GM18505 (cell line): ENCODE results near the gene CTAGE4.
"Not testable (repeated sequence)": the region's sequence is repeated elsewhere in the genome, so short reads cannot be mapped to it uniquely, and the experiment has no call there.

Experiments
- ATAC-seq: cut with Tn5 transposase; IDR thresholded peaks from one replicate; pipeline ENCODE4 v1.9.1; 2021; ENCODE audit not compliant: unreplicated experiment
- POLR2A ChIP-seq: IDR thresholded peaks from 4 replicates; pipeline ENCODE4 v1.6.1; 2011; ENCODE audit warnings: borderline replicate concordance; ENCODE audit not compliant: insufficient read depth, insufficient read length; ENCODE audit errors: extremely low read depth

Gene CTAGE4

GRCh38 chr7:144183166-144183565, at the start of gene CTAGE4:
TSS of gene CTAGE4 (plus strand) at chr7:144183466. CDS start at chr7:144183504, 38 bp downstream.
- not testable (repeated sequence) for ATAC-seq

- no peak for TF ChIP-seq POLR2A
- no peak for ATAC-seq
These were observed 49.1 kb upstream of the CTAGE4 start for GRCh38 chr7:144134116-144134515.

DNA sequence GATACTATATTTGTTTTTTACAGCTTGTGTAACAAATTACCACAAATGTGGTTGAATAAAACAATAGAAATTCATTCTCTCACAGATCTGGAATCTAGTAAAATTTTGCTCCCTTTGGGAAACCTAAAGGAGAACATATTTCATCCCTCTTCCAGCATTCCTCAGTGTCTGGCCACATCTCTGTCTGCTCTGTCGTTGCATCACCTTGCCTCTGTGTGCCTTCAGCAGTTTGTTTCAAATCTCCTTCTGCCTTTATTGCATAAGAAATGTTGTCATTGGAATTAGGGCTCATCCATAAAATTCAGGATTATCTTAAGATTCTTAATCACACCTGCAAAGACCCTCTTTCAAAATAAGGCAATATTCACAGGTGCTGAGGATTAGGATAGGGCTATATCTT, 45.8 kb upstream of the CTAGE4 start:
- no peak for TF ChIP-seq POLR2A
- no peak for ATAC-seq

DNA sequence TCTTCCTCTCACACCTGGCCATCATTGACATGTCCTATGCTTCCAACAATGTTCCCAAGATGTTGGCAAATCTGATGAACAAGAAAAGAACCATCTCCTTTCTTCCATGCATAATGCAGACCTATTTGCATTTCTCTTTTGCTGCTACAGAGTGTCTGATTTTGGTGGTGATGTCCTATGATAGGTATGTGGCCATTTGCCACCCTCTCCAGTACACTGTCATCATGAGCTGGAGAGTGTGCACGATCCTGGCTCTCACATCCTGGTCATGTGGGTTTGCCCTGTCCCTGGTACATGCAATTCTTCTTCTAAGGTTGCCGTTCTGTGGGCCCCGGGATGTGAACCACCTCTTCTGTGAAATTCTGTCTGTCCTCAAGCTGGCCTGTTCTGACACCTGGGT, 41.1 kb upstream of the CTAGE4 start:
- no peak for TF ChIP-seq POLR2A
- no peak for ATAC-seq

GRCh38 chr7:144144426-144144825, 38.8 kb upstream of the CTAGE4 start:
- ATAC-seq, result no peak
- TF ChIP-seq POLR2A, result no peak

DNA sequence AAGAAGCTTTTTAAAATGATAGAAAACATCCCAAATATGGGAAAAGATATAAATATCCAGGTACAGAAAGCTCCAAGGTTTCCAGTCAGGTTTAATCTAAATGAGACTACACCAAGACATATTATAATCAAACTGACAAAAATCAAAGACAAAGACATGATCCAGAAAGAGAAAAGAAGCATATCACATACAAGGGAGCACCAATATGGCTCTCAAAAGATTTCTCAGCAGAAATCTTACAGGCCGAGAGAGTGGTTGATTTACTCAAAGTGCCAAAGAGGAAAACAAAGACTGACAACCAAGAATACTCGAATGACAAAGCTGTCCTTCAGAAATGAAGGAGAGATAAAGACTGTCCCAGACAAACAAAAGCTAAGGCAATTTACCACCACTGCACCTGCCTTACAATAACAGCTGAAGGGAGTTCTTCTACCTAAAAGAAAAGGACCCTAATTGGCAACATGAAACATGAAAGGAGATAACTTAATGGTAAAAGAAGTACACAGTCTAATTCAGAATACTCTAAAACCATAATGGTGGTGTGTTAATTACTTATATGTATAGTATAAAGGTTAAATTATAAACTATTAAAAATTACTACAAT, 34.9 kb upstream of the CTAGE4 start:
- TF ChIP-seq POLR2A, result no peak
- no peak for ATAC-seq

DNA sequence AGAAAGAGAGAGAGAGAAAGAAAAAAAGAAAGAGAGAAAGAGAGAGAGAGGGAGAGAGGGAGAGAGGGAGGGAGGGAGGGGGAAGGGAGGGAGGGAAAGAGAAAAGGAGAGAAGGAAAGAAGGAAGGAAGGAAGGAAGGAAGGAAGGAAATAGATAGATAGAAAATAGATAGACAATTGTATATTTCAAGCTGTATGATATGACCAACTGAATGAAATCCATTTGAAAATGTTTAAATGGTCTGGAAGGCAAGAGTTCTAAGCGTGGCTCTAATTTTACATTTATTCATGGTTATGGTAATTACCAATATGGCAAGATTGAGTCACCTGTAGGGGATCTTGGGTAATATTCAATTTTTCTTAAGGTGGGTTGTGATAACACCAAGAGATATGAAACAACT, 24.4 kb upstream of the CTAGE4 start:
- ATAC-seq, result no peak
- no peak for TF ChIP-seq POLR2A

DNA sequence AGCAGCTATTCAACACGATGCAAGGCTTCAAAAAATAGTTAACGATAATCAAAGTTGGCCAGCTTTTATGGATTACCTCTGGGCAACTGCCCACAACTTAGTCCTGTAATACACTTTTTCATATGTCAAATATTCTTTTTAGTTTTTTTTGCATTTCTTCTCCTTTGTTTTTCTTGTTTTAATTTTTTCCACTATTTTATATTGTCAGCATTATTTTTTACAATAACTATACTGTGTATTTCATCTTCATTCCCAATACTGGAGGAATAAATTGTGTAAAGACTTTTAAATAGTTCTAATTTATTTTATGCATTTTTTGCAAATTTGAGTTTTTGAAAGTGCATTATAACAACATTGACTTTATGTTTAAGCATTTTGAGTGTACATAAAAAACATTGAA, 18.5 kb upstream of the CTAGE4 start:
- no peak for TF ChIP-seq POLR2A
- ATAC-seq, result no peak

DNA sequence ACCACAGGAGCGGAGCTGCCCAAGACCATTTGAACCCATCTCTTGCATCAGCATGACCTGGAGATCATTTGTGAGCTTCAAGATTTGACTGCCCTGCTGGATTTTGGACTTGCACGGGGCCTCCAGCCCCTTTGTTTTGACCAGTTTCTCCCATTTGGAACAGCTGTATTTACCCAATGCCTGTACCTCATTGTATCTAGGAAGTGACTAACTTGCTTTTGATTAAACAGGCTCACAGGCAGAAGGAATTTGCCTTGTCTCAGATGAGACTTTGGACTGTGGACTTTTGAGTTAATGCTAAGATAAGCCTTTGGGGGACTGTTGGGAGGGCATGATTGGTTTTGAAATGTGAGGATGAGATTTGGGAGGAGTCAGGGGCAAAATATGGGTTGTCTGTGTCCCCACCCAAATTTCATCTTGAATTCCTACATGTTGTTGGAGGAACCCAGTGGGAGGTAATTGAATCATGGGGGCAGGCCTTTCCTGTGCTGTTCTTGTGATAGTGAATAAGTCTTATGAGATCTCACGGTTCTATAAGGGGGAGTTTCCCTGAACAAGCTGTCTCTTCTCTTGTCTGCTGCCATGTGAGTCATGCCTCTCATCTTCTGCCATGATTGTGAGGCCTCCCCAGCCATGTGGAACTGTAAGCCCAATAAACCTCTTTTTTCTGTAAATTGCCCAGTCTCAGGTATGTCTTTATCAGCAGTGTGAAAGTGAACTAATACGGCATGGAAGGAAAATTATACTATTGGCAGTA, 11.5 kb upstream of the CTAGE4 start:
- not testable (repeated sequence) for ATAC-seq

DNA sequence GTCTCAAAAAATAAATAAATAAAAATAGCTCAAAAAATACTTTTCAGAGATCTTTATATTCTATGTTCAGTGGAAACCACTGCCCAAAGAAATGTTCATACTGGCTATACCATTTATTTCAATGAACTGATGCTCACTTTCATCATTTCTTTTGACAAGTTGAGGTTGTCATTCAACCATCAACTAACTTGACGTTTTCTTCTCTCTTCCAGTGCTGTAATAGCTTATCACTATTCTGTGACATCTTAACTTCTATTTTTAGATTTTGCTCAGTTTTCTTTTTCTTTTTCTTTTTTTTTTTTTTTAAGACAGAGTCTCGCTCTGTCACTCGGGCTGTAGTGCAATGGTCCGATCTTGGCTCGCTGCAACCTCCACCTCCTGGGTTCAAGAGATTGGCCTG, 8.7 kb upstream of the CTAGE4 start:
- TF ChIP-seq POLR2A, result no peak
- no peak for ATAC-seq

DNA sequence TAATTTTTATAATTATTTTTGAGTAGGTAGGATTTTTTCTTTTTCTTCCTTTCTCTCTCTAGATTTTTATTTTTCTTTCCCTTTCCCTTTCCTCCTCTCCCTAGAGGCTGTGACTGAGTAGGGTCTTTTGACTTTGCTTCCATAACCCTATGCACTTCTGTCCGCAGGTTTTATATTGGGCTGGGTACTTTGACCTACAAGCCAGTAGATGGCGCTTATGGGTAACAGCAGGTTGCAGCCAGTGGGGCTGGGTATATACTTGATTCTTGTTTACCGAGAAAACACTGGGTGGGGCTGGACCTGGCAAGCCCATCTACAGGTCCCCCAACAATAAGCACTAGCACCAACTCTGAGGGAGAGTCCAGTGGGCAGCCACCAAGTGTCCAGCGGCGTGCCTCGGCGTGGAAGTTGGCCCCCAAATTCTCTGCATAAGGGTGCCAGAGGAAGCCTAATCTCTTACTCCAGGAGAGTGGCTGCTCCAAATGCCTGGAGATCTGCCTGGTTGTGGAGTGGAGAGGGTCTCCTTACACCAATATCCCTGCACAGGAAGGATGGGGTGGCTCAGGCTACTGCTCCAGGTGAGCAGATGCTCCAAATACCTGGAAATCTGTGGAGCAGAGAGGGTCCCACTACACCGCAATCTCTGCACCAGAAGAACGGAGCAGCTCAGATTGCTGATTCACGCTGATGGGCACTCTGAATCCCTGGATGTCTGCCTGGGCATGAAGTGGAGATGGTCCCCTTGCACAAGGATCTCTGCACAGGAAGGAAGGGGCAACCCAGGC, 4.7 kb upstream of the CTAGE4 start:
- peak; percentile 95 for ATAC-seq

DNA sequence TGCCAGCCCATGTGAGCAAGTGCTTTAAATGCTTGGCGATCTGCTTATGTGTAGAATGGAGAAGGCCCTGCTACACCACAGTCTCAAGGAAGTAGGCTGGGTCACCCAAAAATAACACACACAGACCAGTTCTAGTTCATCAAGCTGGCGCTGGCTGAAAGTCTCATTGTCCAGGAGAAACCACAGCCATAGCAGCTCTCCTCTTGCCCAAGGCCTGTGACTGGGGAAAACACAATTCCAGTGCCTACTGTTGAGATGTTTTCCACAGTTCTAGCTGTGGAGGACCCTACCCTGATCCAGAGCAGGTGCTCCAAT, 4.1 kb upstream of the CTAGE4 start:
- peak; percentile 39 for ATAC-seq

DNA sequence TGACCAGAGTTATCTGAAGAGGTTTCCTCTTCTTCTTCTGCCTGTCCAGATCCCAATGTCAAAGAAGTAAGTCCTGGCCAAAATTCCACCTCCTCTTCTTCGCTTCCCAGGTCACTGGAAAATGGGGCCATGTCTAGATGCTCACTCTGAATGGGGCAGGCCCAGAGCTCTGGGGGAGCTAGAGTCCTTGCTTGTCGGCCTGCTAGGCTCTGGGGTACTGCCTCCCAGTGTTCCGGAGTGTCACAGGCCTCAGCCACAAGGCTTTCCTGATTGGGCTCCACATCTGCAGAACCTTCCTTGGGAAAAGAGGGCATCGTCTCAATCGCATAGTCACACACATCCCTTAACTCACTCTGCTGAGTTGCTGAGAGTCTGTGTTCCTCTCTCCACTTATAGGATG, 4.6 kb downstream of the CTAGE4 start:
- not testable (repeated sequence) for ATAC-seq

- ATAC-seq, result not testable (repeated sequence)
These were observed 5.4 kb downstream of the CTAGE4 start for GRCh38 chr7:144188578-144189171.

GRCh38 chr7:144193782-144194181, 10.5 kb downstream of the CTAGE4 start:
- ATAC-seq, result not testable (repeated sequence)

GRCh38 chr7:144194453-144194852, 11.2 kb downstream of the CTAGE4 start:
- not testable (repeated sequence) for ATAC-seq

DNA sequence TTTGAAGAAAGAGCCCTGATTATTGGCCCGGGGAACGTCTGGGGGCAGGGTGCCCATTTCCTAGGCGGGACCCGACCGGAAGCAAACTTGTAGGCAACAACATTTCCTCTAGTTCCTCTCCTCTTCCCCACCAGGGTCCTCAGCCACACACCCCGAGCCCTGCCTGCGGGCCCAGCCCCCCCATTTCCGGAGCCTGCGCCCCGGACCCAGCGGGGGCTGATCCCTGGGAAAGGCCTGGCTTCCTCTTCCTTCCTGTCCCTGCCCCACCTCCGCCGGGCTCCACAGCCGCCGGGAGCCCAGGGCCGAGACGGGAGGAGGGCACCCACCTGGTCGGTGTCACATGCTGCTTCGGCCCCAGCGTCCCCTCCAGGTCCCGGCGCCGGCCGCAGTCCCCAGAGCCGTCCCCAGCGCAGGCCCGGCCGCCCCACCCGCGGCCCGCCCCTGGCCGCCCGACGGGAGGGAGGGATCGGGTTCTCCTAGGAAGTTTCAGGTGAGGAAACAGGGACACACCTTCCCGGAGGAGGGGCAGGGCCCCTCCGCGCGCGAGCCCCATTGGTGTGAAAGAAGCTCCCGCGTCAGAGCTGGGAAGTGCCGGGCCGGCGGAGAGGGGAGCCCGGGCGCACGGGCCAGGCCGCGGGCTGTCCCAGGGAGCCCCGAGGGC, 12.1 kb downstream of the CTAGE4 start, which contains the start of gene ARHGEF35:
ARHGEF35 (minus strand) TSS at position 622 of the 661 bp plus-strand sequence. CDS start 7,450 bp downstream, outside the sequence.
- ATAC-seq, result peak; percentile 69

DNA sequence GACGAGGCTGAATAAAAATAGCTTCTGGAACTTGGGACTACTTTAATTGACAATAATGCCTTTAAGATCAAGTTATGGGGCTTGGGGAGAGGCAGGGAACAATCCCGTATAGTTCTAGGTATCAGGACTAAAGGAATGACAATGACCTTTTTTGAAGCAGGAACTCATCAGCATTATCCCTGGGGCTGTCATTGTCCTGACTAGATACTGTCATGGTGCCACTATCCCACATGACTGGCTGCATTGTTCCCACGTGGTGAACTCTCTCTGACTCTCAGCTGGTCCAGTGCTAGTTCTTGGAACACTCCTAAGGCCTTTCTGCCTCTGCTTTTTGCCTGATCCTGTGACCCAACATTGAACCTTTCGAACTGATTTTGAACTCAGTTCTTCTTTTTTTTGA, 15.7 kb downstream of the CTAGE4 start:
- not testable (repeated sequence) for ATAC-seq

DNA sequence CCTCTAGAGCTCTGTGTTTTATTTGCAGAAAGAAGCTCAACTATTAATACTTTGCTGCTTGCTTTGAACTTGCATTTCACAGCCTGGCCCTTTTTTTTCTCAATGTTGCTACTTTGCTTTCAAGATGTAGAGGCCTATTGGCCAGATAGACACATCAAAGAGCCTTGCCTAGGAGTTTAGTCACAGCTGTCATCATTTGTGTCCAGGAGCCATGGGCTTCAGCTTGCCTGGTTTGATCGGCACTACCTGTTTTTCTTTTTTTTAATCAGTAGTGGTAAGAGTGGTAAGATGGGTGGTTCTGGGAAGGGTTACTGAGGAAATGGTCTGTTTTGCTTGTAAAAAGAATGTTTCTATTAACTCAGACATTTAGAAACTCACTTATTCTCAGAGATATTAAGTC, 18.7 kb downstream of the CTAGE4 start:
- ATAC-seq, result not testable (repeated sequence)
